Endothelial cell (in vitro differentiated cells): Measurements from ENCODE around the gene TBC1D5. TPM values are rescaled to one million over a fixed set of nuclear protein-coding genes. Genes with fewer than 3 reads are reported as not detected.
"Not testable (repeated sequence)": the region's sequence is repeated elsewhere in the genome, so short reads cannot be mapped to it uniquely, and the experiment has no call there.

Experiments
- DNase-seq: peaks from one replicate; pipeline ENCODE4 v3.0.0; 2021; ENCODE audit warnings: low spot score
- H3K27ac Mint-ChIP-seq: one replicate; pipeline ENCODE4 v1.8.0; 2021; ENCODE audit warnings: mixed read lengths, inconsistent platforms; ENCODE audit not compliant: unreplicated experiment
- H3K27me3 Mint-ChIP-seq: one replicate; pipeline ENCODE4 v1.8.0; 2021; ENCODE audit warnings: mild to moderate bottlenecking, moderate library complexity, mixed read lengths, inconsistent platforms; ENCODE audit not compliant: unreplicated experiment
- H3K36me3 Mint-ChIP-seq: one replicate; pipeline ENCODE4 v1.8.0; 2021; ENCODE audit warnings: mild to moderate bottlenecking, low read depth, mixed read lengths, inconsistent platforms; ENCODE audit not compliant: unreplicated experiment
- H3K4me1 Mint-ChIP-seq: one replicate; pipeline ENCODE4 v1.8.0; 2021; ENCODE audit warnings: mild to moderate bottlenecking, mixed read lengths, inconsistent platforms; ENCODE audit not compliant: unreplicated experiment
- H3K4me3 Mint-ChIP-seq: one replicate; pipeline ENCODE4 v1.8.0; 2021; ENCODE audit warnings: mild to moderate bottlenecking, mixed read lengths, inconsistent platforms; ENCODE audit not compliant: unreplicated experiment
- H3K9me3 Mint-ChIP-seq: one replicate; pipeline ENCODE4 v1.8.0; 2021; ENCODE audit warnings: mixed read lengths, inconsistent platforms; ENCODE audit not compliant: unreplicated experiment
- total RNA-seq: library from RNA; stranded (reverse); fragmentation: NEBNext Ultra II Directional; extraction: Animal tissue kit (Norgen Biotek cat#: 25700); gene quantifications from one replicate; pipeline ENCODE4 v1.2.1, GENCODE V29; 2021; ENCODE audit not compliant: unreplicated experiment
- TF ChIP-seq, protein P1 (sequence below): fragments of 200-600 bp; sonication (generic); IDR thresholded peaks from one replicate; pipeline ENCODE4 v1.5.0; 2021; ENCODE audit warnings: antibody characterized with exemption; ENCODE audit not compliant: unreplicated experiment

Gene TBC1D5
- total RNA-seq, 1 donor from 2014 or later = 48.2 TPM

DNA sequence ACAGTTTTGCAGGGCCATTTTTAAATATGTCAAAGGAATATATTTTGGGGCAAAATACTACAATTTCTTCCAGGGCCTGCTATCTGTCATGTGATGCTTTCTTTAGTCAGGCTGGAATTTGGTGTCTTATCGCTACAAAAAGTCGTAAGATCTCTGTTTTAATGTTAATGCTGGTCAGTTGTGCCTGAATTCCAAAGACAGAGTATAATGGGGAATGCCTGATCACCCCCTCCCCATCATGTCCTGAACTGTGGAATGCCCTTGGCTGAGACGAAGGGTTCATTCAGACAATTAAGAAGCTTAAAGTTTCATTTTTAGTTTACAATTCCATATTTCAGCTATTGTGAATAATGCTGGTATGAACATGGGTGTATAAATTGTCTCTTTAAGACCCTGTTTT lies 203.0 kb downstream of the TBC1D5 start:
- Mint-ChIP-seq H3K4me3 (no peak overlapping the region), H3K9me3 (no peaks in the 10 kb centered on the region), H3K27me3 (peaks cover 1% of the 10 kb centered on the region), H3K27ac (no peak overlapping the region), H3K4me1 (no peaks in the 10 kb centered on the region), H3K36me3 (no peaks in the 10 kb centered on the region)
- no peak for DNase-seq
- TF ChIP-seq, protein P1, sequence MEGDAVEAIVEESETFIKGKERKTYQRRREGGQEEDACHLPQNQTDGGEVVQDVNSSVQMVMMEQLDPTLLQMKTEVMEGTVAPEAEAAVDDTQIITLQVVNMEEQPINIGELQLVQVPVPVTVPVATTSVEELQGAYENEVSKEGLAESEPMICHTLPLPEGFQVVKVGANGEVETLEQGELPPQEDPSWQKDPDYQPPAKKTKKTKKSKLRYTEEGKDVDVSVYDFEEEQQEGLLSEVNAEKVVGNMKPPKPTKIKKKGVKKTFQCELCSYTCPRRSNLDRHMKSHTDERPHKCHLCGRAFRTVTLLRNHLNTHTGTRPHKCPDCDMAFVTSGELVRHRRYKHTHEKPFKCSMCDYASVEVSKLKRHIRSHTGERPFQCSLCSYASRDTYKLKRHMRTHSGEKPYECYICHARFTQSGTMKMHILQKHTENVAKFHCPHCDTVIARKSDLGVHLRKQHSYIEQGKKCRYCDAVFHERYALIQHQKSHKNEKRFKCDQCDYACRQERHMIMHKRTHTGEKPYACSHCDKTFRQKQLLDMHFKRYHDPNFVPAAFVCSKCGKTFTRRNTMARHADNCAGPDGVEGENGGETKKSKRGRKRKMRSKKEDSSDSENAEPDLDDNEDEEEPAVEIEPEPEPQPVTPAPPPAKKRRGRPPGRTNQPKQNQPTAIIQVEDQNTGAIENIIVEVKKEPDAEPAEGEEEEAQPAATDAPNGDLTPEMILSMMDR = no peak

DNA sequence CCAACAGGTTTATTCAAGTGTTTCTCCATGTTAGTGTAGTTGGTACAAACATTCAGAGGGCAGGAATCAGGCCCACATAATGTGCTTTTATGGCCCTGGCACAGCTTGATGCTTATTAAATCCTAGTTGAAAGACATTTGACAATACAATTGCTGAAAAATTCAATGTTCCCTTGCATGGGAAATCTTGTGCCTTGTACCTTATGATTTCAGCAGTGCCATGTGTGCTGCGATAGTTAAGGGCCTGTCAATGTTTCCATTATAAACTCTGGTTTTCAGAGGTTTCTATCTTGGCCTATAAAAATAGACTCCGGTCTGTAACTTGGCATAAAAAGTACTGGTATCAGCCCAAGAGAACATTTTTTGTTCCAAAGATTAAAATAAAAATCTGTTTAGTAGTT lies 207.2 kb downstream of the TBC1D5 start:
- TF ChIP-seq, protein P1 = no peak
- DNase-seq = no peak
- no peaks in the 10 kb centered on the region for H3K36me3 Mint-ChIP-seq
- no peak overlapping the region for H3K27ac Mint-ChIP-seq
- H3K27me3 Mint-ChIP-seq = peaks cover 1% of the 10 kb centered on the region
- no peak overlapping the region for H3K4me3 Mint-ChIP-seq
- H3K4me1 Mint-ChIP-seq = peaks cover 4% of the 10 kb centered on the region
- H3K9me3 Mint-ChIP-seq = no peaks in the 10 kb centered on the region

DNA sequence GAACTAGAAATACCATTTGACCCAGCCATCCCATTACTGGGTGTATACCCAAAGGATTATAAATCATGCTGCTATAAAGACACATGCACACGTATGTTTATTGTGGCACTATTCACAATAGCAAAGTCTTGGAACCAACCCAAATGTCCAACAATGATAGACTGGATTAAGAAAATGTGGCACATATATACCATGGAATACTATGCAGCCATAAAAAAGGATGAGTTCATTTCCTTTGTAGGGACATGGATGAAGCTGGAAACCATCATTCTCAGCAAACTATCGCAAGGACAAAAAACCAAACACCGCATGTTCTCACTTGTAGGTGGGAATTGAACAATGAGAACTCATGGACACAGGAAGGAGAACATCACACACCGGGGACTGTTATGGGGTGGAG lies 210.0 kb downstream of the TBC1D5 start:
- not testable (repeated sequence) for DNase-seq, H3K4me3 Mint-ChIP-seq, H3K36me3 Mint-ChIP-seq, H3K4me1 Mint-ChIP-seq, H3K27ac Mint-ChIP-seq, H3K27me3 Mint-ChIP-seq, H3K9me3 Mint-ChIP-seq

DNA sequence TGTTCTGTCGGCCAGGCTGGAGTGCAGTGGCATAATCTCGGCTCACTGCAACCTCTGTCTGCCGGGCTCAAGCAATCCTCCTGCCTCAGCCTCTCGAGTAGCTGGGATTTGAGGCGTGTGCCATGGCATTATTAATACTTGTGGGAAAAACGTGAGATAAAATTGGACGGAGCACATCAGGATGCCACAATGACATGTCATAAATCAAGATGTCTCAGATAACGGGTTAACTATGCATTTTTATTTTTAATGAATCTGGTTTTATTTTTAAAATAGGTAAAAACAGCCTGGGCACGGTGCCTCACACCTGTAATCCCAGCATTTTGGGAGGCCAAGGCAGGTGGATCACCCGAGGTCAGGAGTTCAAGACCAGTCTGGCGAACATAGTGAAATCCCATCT lies 212.8 kb downstream of the TBC1D5 start:
- no peak for DNase-seq

DNA sequence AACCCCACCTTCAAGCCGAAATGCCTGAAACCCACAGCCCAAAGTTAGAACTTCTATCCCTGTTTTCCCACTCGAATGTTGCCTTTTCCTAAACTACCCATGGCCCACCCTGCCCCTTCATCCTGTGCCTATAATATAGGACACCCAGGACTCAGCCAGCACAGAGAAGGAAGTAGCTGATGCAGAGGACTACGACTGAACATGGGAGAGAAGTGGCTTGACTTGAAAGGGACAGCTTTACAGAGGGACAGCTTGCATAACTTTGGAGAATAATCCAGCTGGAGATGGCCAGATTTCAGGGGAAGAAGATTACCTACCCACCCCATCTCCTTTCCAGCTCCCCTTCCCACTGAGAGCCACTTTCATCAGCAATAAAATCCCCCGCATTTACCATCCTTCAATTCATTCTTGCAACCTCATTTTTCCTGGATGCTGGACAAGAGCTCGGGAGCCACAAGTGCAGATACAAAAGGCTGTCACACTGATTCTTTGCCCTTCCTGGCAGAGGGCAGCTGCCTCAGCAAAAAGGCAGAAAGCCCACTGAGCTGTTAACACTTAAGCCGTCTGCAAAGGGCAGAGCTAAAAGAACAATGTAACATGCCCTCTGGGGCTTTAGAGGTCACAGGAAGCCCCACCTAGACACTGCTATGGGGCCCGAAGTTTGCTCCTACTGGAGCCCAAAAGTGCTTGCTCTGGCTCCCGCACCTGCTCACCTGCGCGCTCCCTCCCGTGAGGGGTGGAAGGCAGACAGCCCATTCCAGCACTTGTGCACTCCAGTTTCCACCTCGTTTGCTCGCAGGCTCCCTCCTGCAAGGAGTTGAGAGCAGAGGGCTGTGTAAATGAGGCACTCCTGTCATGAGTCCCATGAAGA lies 224.0 kb downstream of the TBC1D5 start:
- no peaks in the 10 kb centered on the region for H3K4me1 Mint-ChIP-seq
- no peaks in the 10 kb centered on the region for H3K36me3 Mint-ChIP-seq
- H3K9me3 Mint-ChIP-seq = no peaks in the 10 kb centered on the region
- H3K27ac Mint-ChIP-seq = no peak overlapping the region
- no peak overlapping the region for H3K4me3 Mint-ChIP-seq
- peaks cover 1% of the 10 kb centered on the region for H3K27me3 Mint-ChIP-seq
- no peak for DNase-seq
- TF ChIP-seq, protein P1 = no peak

More for the DNA sequence above, 212.8 kb downstream of the TBC1D5 start:
- H3K36me3 Mint-ChIP-seq = no peaks in the 10 kb centered on the region
- no peak overlapping the region for H3K27ac Mint-ChIP-seq
- TF ChIP-seq, protein P1 = no peak
- H3K4me3 Mint-ChIP-seq = no peak overlapping the region
- H3K9me3 Mint-ChIP-seq = no peaks in the 10 kb centered on the region
- no peaks in the 10 kb centered on the region for H3K27me3 Mint-ChIP-seq
- H3K4me1 Mint-ChIP-seq = peaks cover 4% of the 10 kb centered on the region
